ENCODE measurements around the gene ZNF366.

DNA sequence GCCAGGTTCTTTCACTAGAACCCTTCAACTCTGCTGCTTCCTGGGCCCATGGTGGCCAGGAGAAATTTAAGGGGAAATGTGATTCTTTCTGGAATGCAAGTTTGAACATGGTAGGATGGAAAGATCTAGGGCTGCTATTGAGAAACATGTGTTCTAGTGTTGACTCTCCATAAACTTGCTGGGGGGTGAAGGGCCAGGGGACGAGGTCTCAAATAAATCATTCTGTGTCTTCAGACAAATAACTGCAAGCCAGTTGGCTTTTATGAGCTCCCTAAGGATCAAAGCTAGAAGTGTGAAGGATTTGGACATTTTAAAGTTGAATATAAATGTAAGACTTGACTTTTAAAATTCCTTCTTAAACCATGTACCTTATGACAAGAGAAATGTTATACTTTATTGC is 78.5 kb downstream of the ZNF366 start:
- TF ChIP-seq, protein P1, sequence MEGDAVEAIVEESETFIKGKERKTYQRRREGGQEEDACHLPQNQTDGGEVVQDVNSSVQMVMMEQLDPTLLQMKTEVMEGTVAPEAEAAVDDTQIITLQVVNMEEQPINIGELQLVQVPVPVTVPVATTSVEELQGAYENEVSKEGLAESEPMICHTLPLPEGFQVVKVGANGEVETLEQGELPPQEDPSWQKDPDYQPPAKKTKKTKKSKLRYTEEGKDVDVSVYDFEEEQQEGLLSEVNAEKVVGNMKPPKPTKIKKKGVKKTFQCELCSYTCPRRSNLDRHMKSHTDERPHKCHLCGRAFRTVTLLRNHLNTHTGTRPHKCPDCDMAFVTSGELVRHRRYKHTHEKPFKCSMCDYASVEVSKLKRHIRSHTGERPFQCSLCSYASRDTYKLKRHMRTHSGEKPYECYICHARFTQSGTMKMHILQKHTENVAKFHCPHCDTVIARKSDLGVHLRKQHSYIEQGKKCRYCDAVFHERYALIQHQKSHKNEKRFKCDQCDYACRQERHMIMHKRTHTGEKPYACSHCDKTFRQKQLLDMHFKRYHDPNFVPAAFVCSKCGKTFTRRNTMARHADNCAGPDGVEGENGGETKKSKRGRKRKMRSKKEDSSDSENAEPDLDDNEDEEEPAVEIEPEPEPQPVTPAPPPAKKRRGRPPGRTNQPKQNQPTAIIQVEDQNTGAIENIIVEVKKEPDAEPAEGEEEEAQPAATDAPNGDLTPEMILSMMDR (IDR thresholded peaks at IDR 0.05; ENCODE audit: insufficient read depth, low read length, poor library complexity, severe bottlenecking): no peak
- no peak for TF ChIP-seq EZH2phosphoT487 (conservative IDR thresholded peaks at IDR 0.05; ENCODE audit: low read length)
